OCI-LY1 (cell line): ENCODE measurements around the gene ARL10.

Experiments used
- H2AFZ ChIP-seq: fragments of 200-600 bp; sonication (generic), shearing (Covaris generic); 2 replicates; pipeline ENCODE4 v1.6.0; 2014; ENCODE audit warnings: antibody characterized with exemption, mild to moderate bottlenecking, low read length
- H3F3A ChIP-seq: fragments of 200-600 bp; sonication (generic), shearing (Covaris generic); 2 replicates; pipeline ENCODE4 v1.6.0; 2014; ENCODE audit warnings: mild to moderate bottlenecking, antibody characterized with exemption, low read length, moderate library complexity; ENCODE audit not compliant: insufficient read depth
- H3K27ac ChIP-seq: fragments of 200-600 bp; sonication (generic); 2 replicates; pipeline ENCODE4 v1.5.1; 2014; ENCODE audit warnings: low read length, mixed run types, mild to moderate bottlenecking, low read depth; ENCODE audit not compliant: poor library complexity, severe bottlenecking
- H3K27me3 ChIP-seq: fragments of 200-600 bp; sonication (generic); 2 replicates; pipeline ENCODE4 v1.6.0; 2014; ENCODE audit warnings: antibody characterized with exemption, mild to moderate bottlenecking, low read length, moderate library complexity; ENCODE audit not compliant: insufficient read depth
- H3K36me3 ChIP-seq: fragments of 200-600 bp; sonication (generic); 2 replicates; pipeline ENCODE4 v1.6.1; 2014; ENCODE audit warnings: mild to moderate bottlenecking, antibody characterized with exemption, low read length, moderate library complexity, mixed read lengths; ENCODE audit not compliant: insufficient read depth
- H3K4me1 ChIP-seq: fragments of 200-600 bp; sonication (generic); 2 replicates; pipeline ENCODE4 v1.5.1; 2014; ENCODE audit warnings: mild to moderate bottlenecking, low read length, moderate library complexity; ENCODE audit not compliant: insufficient read depth, severe bottlenecking
- H3K4me2 ChIP-seq: fragments of 200-600 bp; sonication (generic), shearing (Covaris generic); 2 replicates; pipeline ENCODE4 v1.6.1; 2014; ENCODE audit warnings: low read length
- H3K4me3 ChIP-seq: fragments of 200-600 bp; sonication (generic); 2 replicates; pipeline ENCODE4 v1.5.1; 2014; ENCODE audit warnings: low read length, low read depth, mild to moderate bottlenecking, mixed read lengths; ENCODE audit not compliant: poor library complexity, severe bottlenecking
- H3K79me2 ChIP-seq: fragments of 200-600 bp; shearing (Covaris generic); 2 replicates; pipeline ENCODE4 v1.6.1; 2016; ENCODE audit warnings: mixed run types, low read length, mixed read lengths; ENCODE audit not compliant: insufficient read depth
- H3K9ac ChIP-seq: fragments of 200-600 bp; sonication (generic), shearing (Covaris generic); 2 replicates; pipeline ENCODE4 v1.6.1; 2014; ENCODE audit warnings: mild to moderate bottlenecking, low read length, mixed read lengths
- H3K9me2 ChIP-seq: fragments of 200-600 bp; sonication (generic), shearing (Covaris generic); 2 replicates; pipeline ENCODE4 v1.6.1; 2014; ENCODE audit warnings: low read depth, mild to moderate bottlenecking, low read length, mixed read lengths
- H3K9me3 ChIP-seq: fragments of 200-600 bp; shearing (Covaris generic); 2 replicates; pipeline ENCODE4 v1.6.1; 2014; ENCODE audit warnings: low read length, mixed read lengths
- H4K20me1 ChIP-seq: fragments of 200-600 bp; sonication (generic), shearing (Covaris generic); 2 replicates; pipeline ENCODE4 v1.6.0; 2016; ENCODE audit warnings: mild to moderate bottlenecking, low read length; ENCODE audit not compliant: insufficient read depth
- CTCF ChIP-seq: fragments of 200-600 bp; sonication (generic), shearing (Covaris generic); IDR thresholded peaks from 2 replicates; pipeline ENCODE4 v1.5.1; 2017; ENCODE audit warnings: mild to moderate bottlenecking, antibody characterized with exemption, low read length, moderate library complexity, mixed read lengths
- EZH2 ChIP-seq: fragments of 200-600 bp; sonication (generic), shearing (Covaris generic); IDR thresholded peaks from 2 replicates; pipeline ENCODE4 v1.8.0; 2017; ENCODE audit warnings: borderline replicate concordance, mixed run types, mild to moderate bottlenecking, antibody characterized with exemption, low read length, moderate library complexity, mixed read lengths

ARL10 gene

GRCh38 chr5:176320577-176320976, 44.7 kb upstream of the ARL10 start:
- no peaks in the 10 kb centered on the region for H3K9me2 ChIP-seq
- H3K9me3 ChIP-seq: no peaks in the 10 kb centered on the region
- no peak for TF ChIP-seq CTCF
- no peak for TF ChIP-seq EZH2
- no peaks in the 10 kb centered on the region; the same call in 1 of the 2 replicates for H3F3A ChIP-seq
- no peaks in the 10 kb centered on the region for H3K4me1 ChIP-seq
- no peak overlapping the region for H3K27ac ChIP-seq
- no peak overlapping the region for H3K9ac ChIP-seq
- no peak overlapping the region for H3K4me3 ChIP-seq
- H2AFZ ChIP-seq: no peak overlapping the region
- no peaks in the 10 kb centered on the region for H3K79me2 ChIP-seq
- no peaks in the 10 kb centered on the region for H3K27me3 ChIP-seq
- no peak overlapping the region for H3K4me2 ChIP-seq
- H3K36me3 ChIP-seq: peaks cover 18% of the 10 kb centered on the region
- no peaks in the 10 kb centered on the region for H4K20me1 ChIP-seq

GRCh38 chr5:176334031-176334770, 31.1 kb upstream of the ARL10 start:
- Histone ChIP-seq H3K4me3 (no peak overlapping the region), H2AFZ (no peak overlapping the region), H4K20me1 (no peaks in the 10 kb centered on the region), H3K9ac (no peak overlapping the region), H3K27me3 (no peaks in the 10 kb centered on the region), H3F3A (no peaks in the 10 kb centered on the region), H3K36me3 (peaks cover 7% of the 10 kb centered on the region; the same call in 1 of the 2 replicates), H3K9me2 (no peaks in the 10 kb centered on the region), H3K4me2 (no peak overlapping the region), H3K79me2 (no peaks in the 10 kb centered on the region), H3K4me1 (no peaks in the 10 kb centered on the region), H3K9me3 (no peaks in the 10 kb centered on the region), H3K27ac (no peak overlapping the region)
- TF ChIP-seq CTCF (no peak), EZH2 (no peak)

- no peak overlapping the region for H3K27ac ChIP-seq
- H3K36me3 ChIP-seq: peaks cover 7% of the 10 kb centered on the region; the same call in 1 of the 2 replicates
- H3K9me2 ChIP-seq: no peaks in the 10 kb centered on the region
- no peaks in the 10 kb centered on the region for H3F3A ChIP-seq
- H3K9me3 ChIP-seq: no peaks in the 10 kb centered on the region
- no peak overlapping the region for H3K9ac ChIP-seq
- TF ChIP-seq EZH2 (no peak), CTCF (no peak)
- H3K4me3 ChIP-seq: no peak overlapping the region
- no peak overlapping the region for H3K4me2 ChIP-seq
- H3K79me2 ChIP-seq: no peaks in the 10 kb centered on the region
- no peaks in the 10 kb centered on the region for H3K4me1 ChIP-seq
- H4K20me1 ChIP-seq: no peaks in the 10 kb centered on the region
- no peaks in the 10 kb centered on the region for H3K27me3 ChIP-seq
- H2AFZ ChIP-seq: no peak overlapping the region
Observed at GRCh38 chr5:176337913-176338312, 27.4 kb upstream of the ARL10 start.
